Activated CD8-positive, alpha-beta memory T cell treated with anti-CD3 and anti-CD28 coated beads for 1 hour (primary cell): ENCODE results near the gene OSBPL9.

ENCODE experiments used
- DNase-seq, 2 donors: peaks; one replicate each; pipeline ENCODE4 v3.0.0-alpha.2; 2020; ENCODE audit warnings: low read depth in 1 of 2; ENCODE audit errors: extremely low read depth in 1 of 2

OSBPL9 gene

DNA sequence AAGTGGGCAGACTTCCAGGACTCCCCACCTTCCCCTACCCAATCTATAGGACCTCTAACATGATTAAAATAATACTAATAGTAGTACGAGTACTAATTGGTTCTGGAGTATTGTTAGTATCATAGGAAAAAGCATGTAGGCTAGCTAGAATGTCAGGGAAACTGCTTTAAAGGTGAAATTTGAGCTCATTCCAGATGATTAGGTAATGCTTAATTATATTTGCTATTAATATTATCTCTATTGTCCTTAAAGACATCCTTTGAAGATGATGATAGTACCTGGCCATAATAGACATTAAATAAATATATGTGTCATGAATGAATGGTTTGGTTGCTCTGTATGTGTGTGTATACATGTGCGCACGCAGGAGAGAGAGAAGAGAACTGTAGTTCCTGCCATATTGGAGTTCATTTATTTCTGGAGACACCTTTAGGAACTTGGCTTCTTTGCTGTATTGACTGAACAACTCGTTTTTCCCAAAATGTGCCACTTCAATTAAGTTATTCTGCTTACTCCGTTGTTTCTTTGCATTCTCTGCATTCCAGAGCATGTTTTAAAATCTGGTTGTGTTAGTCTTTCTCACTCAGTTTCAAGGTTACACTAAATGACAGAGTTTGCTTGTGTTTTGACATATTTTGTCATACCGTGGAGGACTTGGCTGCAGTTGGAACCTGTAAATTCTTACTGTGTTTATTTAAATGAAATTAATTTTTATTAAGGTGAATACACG is 117.1 kb downstream of the OSBPL9 start:
- no peak for DNase-seq

DNA sequence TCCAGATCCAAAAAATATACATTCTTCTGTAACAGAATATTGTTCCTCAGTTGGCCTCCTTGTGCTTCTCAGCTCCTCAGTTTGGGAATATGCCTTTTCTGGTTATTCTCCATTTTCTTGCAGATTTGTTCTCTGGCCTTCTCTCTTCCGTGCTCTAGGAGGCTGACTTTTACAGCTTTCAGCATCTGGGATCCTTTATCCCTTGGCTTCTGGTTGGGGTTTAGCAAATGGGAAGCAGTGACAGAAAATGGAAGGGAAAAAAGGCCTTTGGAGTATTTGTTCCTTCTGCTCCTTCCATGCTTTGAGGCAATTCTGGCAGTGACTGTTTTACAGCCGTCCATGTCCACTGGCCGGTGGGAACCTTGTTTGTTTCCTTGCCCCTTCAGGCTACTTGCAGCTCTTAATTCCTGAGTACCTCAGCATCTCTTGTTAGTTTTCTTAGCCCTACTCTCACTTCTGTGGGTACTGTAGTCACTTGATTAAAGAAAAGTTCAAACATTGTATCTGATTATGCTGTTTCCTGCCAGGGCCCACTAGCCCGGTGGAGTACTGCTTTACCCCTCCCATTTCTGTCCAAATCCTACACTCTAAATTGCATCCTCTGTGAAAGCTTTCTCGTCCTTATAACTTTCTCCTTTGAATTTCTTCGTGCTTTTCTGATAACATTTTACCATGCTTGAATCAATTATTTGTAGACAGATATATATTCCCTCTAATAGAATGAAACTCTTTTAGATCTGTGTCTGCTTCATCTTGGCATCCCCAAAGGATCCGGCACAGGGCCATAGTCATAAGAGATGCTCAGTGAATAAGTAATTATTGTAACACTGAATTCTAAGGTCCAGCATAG is 118.2 kb downstream of the OSBPL9 start:
- no peak for DNase-seq

DNA sequence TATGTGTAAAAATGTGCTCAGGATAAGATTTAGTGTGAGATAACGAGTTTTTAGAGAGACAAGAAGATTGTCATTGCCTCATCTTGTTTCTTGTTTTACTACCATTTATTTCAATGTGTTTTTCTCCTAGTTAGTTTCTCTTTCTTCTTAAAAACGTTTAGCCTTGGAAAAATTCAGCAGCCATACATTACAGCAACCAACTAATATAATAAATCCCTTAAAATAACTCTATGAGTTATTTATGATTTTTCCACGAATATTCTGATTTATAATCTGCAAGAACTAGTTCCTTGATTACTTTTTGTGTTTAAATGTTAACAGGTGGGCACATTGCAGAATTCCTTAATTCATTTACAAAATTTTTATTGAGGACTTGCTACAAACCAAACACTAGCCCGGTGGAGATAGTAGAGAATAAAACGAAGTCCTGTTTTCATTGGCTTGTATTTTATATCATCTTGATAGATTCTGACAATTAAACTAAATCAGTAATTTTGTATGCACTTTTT is 118.9 kb downstream of the OSBPL9 start:
- DNase-seq = no peak

DNA sequence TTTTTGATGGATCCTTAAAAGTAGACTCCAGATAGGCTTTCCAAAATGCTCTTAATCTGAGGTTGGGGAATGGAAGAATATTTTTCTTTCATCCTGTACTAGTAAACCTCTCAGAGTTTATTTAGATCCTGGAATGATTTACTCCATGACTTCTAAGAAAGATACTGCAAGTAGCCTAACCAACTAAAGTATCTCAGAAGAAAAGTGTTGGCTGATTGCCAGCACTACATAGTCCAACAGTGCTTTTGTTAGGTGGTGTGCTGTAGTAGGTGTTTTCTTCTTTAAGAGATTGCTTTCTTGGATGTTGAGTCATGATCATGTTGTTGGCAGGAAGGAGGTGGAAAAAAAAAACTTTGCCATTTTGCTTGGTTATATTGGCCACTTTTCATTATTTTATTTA is 119.8 kb downstream of the OSBPL9 start:
- no peak for DNase-seq

DNA sequence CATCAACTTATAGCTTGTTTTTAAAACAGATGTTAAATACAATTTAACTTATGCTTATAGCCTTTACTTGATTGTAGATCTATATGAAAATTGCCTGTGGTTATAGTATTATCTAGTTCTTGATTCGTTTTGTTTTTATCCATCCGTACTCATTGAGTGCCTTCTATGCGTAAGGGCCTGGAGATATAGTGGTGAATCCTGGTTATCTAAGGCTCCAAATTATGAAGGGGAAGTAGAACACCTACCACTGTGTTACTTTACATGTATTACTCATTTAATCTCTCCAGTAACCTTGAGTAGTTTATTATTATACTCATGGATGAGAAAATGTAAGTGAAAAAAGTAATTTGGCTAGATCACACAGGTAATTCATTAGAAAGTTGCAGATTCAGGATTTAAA is 121.8 kb downstream of the OSBPL9 start:
- no peak for DNase-seq

DNA sequence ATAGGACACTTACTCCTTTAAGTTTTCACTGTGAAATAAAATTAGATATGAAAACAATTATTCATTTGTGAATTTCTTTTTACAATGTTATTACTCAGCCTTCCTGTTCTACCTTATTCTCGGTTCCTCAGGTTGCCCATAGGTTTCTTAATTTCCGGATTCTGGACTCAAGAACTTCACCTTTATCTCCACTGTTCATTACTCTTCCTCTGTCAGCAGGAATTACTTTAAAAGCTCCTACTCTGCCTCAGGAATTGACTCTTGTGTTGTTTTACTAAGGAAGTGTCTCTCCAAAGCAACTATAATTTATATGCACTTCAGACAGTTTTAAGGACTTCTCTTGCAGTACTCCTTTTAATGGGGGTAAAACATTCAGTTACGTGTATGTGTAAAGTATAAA is 123.8 kb downstream of the OSBPL9 start:
- no peak for DNase-seq

DNA sequence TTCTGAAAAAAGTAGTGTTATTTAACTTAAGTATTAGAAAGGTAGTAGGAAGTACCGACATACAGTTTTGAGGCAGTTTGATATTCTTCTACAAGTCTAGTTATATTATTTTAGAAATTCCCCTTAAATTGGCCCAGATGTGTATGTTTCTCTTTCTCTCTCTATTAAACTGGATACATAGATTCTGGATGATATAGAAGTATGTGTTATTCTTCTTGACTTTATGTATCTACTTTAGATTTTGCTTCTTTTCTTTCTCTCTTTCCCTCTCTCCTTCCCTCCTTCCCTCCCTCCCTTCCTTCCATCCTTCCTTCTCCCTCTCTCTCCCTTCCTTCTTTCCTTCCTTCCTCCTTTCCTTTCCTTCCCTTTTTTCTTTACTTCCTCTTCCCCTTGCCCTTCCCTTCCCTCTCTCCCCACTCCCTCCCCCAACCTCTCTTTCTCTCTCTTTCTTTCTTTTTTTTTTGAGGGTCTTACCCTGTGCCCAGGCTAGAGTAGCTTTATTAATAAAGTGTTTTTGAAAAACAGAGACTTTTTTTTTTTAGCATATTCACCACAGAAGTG is 124.3 kb downstream of the OSBPL9 start:
- no peak for DNase-seq

DNA sequence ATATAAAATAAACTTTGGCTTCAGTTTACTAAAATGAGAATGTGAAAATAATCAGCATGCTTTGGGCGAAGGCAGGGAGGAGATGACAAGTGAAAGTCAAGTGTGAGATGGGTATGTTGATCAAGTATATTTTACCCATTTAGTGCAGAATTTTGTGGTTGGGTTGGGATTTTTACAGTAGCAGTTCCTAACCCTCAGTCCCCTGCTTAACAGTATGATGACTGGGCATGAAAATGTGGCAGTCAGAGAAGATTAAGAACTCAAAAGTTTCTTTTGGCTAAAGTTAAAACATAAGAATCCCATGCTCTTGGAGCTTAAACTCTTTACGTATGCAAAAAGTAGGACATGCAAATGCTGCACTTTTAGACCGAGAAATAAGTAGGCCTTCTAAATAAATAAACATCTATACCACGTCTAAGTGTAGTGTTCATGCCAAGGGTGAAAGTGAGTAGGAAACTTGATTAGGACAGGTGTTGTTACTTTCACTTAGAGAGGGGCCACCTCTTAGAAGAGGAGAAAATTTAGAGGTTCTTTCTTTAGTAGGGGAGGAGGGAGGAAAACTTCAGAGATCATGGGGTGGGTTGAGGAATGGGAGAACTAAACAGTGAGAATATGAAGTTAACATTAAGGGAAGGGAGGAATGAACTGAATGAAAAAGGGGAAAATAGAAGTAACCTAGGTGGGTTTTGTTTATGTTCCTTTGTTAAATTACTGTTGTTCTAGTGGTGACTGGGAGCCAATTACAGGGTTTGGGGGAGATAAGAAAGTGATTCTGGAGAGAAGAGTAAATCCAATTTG is 127.8 kb downstream of the OSBPL9 start:
- DNase-seq = no peak

DNA sequence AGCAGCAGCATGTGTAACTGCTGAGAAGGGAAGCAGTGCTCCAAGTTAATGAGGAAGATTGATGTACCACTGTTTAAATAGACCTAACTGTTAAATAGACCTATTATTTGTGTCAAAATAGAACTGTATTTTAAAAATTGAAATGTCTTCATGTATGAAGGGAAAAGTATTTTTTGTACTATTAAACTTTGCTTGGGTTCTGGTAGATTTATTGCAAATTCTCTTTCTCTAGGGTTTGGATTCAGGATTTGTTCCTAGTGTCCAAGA is 128.3 kb downstream of the OSBPL9 start:
- no peak for DNase-seq

DNA sequence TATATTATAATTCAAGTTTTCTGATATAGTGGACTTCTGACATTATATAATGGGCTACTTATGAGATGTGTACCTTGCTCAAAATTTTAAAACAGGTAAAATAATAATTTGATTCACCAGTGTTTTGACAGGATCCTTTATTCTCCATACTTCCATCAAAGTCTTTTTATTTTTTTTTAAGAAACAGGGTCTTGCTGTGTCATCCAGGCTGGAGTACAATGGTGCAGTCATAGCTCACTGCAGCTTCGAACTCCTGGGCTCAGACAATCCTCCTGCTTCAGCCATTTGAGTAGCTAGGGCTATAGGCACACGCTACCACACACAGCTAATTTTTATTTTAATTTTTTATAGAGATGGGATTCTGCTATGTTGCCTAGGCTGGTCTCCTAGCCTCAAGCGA is 132.3 kb downstream of the OSBPL9 start:
- no peak for DNase-seq

DNA sequence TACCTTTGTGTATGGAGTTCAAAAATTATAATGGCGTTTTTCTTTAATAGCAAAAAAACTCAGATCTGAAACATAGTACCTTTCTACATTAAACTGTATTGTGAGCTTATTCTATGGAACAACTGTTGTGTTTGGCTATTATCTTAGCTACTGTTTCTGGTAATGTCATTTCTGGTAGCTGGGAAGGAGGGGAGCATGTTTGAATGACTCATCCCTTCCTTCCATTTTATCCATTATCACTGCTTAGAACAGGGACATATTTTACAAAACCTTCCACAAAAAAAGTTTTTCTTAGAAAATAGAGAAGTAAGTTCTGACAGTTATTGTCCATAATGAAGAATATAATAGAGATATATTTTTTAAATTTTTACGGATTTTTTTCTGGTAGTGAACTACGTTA is 133.3 kb downstream of the OSBPL9 start:
- no peak for DNase-seq

DNA sequence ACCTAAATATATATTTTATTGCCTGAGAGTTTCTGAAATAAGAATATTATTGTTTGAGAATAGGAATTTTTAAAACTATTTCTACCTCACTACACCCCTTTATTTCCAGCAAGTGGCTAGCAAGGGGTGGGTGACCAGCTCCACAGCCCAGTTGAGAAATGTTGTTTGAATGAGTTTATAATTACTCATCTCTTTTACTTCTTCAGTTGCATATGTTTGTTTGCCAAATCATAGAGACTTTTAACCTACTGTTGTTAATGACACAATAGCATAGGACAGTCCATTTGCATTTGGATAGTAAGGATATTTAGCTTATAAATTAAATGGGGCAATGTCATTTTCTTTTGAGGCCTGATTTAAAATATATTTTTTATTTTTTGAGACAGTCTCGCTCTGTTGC is 133.8 kb downstream of the OSBPL9 start:
- no peak for DNase-seq

DNA sequence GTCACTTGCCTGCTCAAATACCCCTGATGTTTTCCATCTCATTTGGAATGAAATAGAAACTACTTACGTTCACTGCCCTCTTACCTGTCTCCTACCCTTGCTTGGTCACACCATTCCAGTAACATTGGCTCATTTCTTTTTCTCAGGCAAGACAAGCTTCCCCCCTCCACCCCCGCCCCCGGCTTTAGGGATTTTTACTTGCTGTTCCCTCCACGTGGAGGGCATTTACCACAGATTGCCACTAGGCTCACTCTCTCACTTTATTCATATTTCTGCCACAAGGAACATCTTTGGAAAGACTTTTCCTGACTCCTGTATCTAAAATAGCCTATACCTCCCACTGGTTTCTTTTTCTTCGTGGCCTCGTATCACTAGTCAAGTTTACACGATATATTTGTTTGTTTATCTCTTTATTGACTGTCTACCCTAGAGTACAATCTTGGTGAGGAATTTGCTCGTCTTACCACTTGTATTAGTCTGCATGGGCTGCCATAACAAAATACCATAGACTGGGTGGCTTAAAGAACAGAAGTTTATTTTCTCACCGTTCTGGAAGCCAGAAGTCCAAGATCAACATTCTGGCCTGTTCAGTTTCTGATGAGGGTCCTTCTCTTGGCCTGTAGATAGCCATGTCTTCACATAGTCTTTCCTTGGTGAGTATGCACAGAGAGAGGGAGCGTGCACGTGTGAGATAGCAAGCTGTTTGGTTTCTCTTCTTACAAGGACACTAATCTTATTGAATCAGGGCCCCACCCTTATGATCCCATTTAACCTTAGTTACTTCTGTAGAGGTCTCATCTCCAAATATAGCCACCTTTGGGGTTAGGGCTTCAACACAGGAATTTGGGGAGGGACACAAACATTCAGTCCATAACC is 135.4 kb downstream of the OSBPL9 start:
- DNase-seq = no peak

DNA sequence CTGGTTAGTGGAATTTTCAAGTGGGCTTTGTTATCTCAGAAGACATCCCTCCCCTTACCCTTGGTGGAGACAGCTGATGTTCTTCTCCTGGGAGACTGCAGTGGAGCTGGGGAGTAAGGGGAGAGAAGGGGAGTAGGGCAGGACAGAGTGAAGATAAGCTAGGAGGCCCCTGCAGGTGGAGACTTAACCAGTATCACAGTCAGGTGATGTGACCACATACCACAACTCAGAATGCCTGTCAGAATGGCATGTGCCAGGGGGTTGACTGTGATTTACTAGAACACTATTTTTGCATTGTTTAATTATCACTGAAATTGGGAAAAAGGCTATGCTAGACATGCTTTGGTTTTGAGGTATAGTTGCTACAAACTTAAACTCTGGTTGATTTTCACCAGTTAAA is 137.1 kb downstream of the OSBPL9 start:
- no peak for DNase-seq

DNA sequence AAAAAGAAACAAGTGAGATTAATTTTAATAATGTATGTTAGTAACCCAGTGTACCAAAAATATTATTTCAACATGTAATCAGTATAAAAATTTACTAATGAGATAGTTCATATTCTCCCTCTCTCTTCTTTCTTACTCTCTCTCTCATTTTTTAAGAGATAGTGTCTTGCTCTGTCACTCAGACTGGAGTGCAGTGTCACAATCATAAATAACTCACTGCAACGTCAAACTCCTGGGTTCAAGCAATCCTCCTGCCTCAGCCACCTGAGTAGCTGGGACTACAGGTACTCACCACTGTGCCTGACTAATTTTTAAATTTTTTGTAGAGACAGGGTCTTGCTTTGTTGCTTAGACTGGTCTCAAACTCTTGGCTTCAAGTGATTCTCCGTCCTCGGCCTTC is 137.8 kb downstream of the OSBPL9 start:
- DNase-seq = no peak

DNA sequence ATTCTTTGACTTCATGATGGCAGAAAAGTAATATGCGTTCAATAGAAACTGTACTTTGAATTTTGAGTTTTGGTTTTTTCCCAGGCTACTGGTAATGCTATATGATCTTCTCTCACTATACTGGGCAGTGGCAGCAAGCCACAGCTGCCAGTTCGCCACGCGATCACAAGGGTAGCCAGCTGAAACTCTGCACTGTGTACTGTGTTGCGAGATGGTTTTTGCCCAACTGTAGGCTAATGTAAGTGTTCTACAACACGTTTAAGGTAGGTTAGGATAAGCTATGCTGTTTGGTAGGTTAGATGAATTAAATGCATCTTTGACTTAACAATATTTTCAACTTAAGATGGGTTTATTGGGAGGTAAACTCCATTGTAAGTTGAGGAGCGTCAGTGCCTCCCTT is 138.5 kb downstream of the OSBPL9 start:
- DNase-seq = no peak

DNA sequence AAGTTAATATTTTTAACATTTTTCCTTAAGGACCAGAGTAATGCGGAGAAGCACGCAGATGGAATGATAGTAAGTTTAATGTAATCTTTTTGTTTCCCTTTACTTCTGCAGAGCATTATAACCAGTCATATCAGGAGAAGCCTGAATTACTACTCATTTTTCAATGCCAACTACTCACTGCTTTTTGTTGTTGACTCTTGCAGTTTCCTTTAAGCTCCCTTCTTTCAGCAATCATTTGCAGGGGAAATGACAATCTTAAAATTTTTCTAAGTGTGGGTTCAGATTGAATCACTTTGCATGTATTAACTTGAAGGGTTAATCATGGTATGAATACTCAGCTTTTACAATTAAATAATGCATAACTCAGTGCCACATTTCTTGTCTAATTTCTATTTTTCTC is 139.4 kb downstream of the OSBPL9 start:
- no peak for DNase-seq

DNA sequence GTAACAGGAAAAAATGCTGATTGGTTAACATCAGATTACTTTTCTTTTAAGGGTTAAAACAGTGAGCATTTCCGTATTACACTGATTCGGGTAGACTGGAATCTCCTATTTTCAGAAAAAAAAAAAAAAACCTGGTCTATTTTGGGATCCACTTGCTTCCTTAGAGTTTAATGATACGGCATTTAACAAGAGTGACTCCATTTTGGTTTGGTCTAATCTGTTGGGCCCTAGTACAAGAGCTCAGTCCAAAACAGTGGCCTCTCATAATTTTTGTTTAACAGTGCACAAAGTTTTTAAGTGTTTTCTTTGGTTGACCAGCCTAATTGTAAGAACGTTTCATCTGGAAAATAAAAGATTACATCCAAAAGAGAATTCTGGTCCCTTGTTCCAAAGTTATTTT is 141.4 kb downstream of the OSBPL9 start:
- DNase-seq = no peak

DNA sequence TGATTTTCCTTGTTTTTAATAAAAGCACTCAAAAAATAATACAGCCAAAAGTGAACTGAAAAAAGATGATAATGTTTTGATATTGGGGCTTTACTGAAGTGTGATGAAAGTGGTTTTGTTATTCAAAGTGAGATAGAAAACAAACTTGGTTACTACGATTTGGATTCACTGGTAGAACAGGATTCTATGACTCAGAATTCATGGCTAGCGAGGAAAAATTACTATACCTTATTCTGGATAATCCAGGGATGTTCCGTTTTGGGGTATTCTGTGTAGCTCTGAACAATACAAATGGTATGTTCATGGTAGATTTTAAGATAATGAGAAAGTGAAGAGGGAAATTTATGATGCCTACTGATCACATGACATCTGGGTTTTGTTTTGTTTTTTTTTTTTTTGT is 144.0 kb downstream of the OSBPL9 start:
- DNase-seq = no peak

DNA sequence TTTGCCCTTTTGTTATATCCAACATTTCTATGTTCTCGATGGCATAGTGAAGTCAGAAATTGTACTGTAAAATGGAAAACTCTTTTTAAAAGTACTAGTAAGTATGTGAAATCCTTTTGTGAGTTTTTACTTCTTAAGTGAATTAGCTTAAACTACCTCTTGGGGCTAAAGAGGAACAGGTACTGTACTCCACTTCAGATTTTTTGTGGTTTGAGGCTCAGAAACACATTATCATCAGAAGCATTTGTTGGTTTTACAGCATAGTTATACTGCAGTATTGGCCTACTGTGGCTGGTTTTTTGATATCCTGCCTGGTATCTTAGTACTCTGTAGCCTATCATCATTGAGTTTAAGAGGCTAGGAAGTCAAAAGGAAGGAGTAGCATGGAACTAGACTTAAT is 144.5 kb downstream of the OSBPL9 start:
- DNase-seq = no peak
